ENCODE results near the gene GRIFIN.

GRCh38 chr7:2437537-2438148 lies 38.6 kb downstream of the GRIFIN start:
- no peak for TF ChIP-seq CTCF (IDR thresholded peaks at IDR 0.05; ENCODE audit: low read depth, low read length, poor library complexity, severe bottlenecking)
- TF ChIP-seq EZH2phosphoT487 (IDR thresholded peaks at IDR 0.05; ENCODE audit: borderline replicate concordance, low read length) = no peak
